CMK (cell line): ENCODE data around the gene DLGAP1.

Experiments
- DNase-seq: peaks from one replicate; pipeline ENCODE4 v3.0.0-alpha.2; 2010; ENCODE audit warnings: low read depth

DLGAP1 gene

GRCh38 chr18:4238966-4239365 is 216.1 kb downstream of the DLGAP1 start:
- no peak for DNase-seq

DNA sequence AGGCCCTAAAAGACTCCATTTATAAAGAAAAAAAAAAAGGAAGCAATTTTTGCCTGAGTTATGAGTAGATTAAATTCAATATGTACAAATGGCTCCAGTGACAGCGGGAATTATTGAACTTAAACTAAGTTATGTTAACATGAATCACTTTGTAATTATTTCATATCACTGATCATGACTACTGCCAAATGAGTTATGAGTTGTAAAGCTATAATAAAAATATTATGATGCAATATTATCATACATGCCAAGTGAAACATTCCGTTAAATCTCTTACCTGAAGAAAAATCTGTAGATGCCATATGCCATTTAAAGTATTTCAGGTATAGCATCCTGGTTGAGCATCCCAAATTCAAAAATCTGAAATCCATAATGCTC is 217.5 kb downstream of the DLGAP1 start:
- DNase-seq = no peak

- DNase-seq = no peak
Observed at GRCh38 chr18:4236940-4237663, 218.0 kb downstream of the DLGAP1 start.

DNA sequence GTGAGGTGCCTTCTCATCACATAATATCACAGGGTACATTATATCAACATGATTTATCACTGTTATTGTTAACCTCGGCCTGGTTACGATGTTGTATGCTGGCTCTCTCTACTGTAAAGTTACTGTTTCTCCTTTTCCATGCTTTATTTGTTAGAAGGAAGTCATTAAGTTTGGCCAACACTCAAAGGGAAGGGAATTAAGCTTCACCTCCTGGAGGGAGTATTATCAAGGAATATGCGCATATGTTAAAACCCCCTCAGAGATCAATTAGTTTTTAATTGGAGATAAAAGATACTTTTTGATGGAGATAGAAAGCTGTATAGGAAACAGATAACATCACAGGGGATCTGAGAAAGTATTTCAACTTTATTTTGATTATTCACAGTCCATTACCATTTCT is 221.6 kb downstream of the DLGAP1 start:
- DNase-seq = no peak

- DNase-seq = no peak
Observed at GRCh38 chr18:4232656-4233055, 222.5 kb downstream of the DLGAP1 start.

- DNase-seq = no peak
Observed at GRCh38 chr18:4231260-4231659, 223.8 kb downstream of the DLGAP1 start.

GRCh38 chr18:4230450-4231168 is 224.5 kb downstream of the DLGAP1 start:
- no peak for DNase-seq

GRCh38 chr18:4224031-4224704 is 230.9 kb downstream of the DLGAP1 start:
- DNase-seq = no peak

- no peak for DNase-seq
Observed at GRCh38 chr18:4211111-4211837, 243.8 kb downstream of the DLGAP1 start.

- no peak for DNase-seq
Observed at GRCh38 chr18:4208366-4208765, 246.7 kb downstream of the DLGAP1 start.

DNA sequence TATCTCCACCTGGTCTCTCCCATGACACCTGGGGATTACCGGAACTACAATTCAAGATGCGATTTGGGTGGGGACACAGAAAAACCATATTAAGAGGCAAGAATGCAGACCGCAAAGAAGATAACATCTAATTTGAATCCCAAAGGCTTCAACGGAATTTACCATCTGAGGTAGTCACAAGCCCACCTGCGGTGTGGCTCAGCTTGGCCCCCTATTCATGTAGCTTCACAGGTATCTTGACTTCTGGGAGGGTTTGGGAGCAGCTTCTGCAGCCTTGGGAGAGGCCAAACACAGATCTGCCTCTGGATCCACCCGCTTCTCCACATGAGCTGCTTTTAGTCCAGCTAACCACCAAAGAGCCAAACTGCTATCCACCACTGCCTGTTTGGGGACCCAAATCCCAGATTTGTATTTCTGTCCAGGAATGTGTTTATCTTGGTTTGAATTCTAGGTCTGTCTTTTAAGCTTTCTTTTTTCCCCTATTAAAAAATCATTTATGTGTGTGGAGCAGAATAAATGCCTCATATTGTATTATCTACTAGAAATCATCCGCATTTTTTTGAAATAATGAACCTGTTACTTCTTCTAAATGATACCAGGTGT is 247.6 kb downstream of the DLGAP1 start:
- no peak for DNase-seq

GRCh38 chr18:4204438-4204720 is 250.7 kb downstream of the DLGAP1 start:
- no peak for DNase-seq

GRCh38 chr18:4203568-4204437 is 251.3 kb downstream of the DLGAP1 start:
- no peak for DNase-seq

DNA sequence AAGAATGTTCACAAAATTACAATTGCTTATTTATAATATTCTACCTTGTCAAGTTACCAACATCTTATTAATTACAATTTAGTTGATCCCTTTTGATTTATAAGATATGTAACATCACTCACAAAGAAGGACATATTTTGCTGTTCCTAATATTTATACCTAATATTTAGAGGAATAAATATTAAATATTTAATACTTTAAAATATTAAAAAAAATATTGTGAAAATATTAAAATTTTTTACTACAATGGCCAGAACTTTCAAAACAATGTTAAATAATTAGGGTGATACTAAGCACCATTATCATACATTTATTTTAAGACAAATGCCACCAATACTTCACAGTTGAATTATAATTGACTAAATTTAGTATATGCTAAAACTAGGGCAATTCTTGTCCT is 254.7 kb downstream of the DLGAP1 start:
- no peak for DNase-seq

DNA sequence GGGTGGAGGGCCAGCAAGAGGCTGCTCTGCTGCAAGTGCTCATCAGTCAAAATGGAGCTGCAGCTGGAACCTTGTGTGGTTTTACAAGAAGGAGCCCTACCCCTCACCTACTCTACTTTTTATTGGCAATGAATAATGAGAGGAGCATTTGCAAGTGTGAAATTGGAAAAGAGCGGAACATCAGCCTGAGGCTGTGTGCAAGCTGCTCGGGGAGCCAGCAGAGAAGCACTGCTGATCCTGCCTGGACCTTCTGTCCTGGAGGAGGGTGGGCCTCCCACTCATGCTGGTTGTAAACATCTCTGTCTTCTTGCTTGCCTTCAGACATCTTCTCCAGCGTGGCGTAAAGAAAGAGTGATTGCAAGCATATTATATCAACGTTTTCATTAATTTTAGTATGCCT is 256.2 kb downstream of the DLGAP1 start:
- no peak for DNase-seq

- DNase-seq = no peak
Observed at GRCh38 chr18:4196351-4196750, 258.8 kb downstream of the DLGAP1 start.

- DNase-seq = no peak
Observed at GRCh38 chr18:4193086-4193485, 262.0 kb downstream of the DLGAP1 start.

DNA sequence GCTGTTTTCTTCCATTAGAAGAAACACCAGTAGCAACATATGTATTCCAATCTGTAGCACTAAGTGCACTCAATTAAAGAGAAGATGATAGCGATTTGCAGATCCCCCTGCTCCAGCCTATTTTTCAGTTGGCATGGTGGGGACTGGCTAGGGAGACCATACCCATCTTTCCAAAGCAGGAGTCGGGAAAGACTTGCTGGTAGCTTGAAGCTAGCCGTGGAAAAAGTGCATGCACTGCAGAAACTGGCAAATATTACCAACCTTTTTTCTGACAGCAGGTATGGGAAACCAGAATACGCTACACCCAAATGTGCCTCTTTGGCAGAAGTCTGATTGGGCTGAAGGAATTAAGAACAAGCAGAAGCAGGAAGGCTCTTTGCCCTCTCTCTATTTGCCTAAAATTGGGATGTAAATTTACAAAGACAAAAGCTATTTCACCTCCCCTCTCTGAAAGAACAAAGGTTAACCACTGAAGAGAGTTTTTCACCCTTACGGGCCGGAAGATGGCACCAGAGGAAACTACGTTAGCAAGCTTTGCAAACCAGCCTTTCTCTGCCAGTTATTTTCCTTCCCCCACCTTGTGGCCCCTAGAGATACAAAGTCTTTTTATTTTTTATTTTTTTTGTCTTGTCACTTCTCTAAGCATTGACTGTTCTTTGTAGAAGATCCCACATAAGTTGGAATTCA is 273.1 kb downstream of the DLGAP1 start:
- no peak for DNase-seq

- no peak for DNase-seq
Observed at GRCh38 chr18:4181086-4181485, 274.0 kb downstream of the DLGAP1 start.

- DNase-seq = no peak
Observed at GRCh38 chr18:4172196-4173100, 282.7 kb downstream of the DLGAP1 start.
